LoVo (cell line): ENCODE data around the gene DRC7.

Experiments used
- DNase-seq: peaks from one replicate; pipeline ENCODE4 v3.0.0-alpha.2; 2016; ENCODE audit warnings: low spot score

DRC7 gene

GRCh38 chr16:57676553-57677085, 18.0 kb upstream of the DRC7 start:
- no peak for DNase-seq

GRCh38 chr16:57677622-57678369, 16.8 kb upstream of the DRC7 start:
- DNase-seq: no peak

- DNase-seq: no peak
These were observed 15.6 kb upstream of the DRC7 start for GRCh38 chr16:57679016-57679415.

- no peak for DNase-seq
These were observed 14.7 kb upstream of the DRC7 start for GRCh38 chr16:57679767-57680482.

DNA sequence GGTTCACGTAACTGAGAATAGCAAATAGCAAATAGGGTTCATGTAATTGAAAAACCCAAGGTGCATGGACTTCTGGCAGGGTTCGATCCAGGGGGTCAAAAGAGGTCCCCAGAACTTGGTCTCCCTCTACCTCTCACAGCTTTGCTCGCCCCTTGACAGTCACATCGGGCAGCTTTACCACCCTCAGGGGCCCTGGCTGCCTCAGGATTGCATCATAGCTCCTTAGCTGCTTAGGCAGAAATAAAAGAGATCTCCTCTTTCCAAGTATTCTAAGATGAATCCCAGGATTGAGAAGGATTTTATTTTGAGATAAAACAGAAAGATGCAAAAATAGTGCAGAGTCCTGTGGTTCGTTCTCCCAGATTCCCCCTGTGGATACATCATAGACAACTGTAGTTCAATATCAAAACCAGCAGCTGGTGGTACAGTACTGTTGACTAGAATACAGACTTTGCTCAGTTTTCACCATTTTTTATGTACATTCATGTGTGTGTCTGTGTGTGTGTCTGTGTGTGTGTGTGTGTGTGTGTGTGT, 13.7 kb upstream of the DRC7 start:
- no peak for DNase-seq

DNA sequence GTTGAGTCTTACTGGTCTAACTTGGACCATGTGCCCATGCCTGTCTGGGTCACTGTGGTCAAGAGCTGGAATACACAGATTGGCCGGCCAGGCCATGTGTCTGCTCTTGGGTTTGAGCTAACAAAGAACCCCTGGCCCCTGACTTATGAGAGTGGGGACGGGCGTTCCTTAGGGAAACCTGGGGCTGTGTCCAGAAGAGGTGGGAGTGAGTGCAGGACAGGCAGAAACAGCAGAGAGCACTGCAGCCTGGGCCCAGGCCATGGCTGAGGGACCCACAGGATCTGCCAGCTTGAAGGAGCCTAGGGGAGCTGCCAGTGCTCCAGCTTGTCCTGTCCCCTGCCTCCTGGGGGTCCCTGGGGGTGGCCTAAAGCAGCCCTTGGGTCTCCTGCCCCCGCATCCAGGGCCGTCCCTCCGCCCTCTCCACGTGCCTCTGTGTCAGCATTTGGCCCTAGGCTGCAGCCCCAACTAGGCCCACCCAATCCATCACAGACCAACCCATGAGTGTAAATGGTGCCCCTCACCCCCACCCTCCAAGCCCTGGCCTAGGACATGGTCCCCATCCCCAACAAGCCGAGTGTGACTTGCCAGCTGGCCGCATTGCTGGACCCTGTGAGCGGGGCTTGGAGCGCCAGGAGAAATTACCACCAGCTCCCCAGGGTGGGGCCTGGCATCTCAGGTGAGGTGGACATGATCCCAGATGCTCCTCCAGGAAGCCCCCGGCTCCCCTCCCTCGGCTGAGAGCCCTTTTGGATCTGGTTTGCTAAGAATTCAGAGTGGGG, 12.5 kb upstream of the DRC7 start:
- DNase-seq: no peak

- no peak for DNase-seq
These were observed 11.6 kb upstream of the DRC7 start for GRCh38 chr16:57682809-57683635.

- DNase-seq: no peak
These were observed 10.7 kb upstream of the DRC7 start for GRCh38 chr16:57683636-57684545.

DNA sequence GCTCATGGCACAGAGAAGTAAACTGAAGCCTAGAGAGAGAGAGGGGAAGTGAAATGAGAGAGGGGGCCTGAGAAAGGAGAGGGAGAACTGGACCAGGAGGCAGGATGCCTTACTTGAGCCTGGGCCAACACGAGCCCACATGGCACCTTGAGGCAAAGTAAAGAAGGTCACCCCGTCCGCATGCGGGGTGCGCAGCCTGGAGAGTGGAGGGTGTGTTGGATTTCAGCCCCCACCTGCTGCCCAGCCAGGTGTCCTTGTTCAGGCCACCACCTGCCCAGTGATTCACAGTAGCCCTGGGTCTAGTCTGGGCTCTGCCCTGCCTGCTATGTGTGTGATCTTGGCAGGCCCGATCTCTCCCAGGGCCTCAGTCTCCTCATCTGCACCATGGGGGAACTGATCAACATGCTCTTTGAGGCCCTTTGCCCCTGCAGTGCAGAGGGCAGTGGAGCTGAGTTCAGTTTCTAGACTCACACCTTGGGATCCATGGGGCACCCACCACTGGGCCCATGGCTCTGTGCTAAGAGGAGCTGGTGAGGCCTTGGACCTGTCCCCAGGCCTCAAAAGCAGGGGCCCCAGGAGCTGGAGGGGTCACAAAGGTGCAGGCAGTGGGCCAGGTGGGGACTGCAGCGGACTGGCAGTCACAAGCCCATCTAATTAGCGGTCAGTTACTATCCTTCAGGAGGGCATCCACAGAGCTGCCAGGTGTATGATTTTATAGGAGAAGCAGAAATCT, 9.8 kb upstream of the DRC7 start:
- DNase-seq: no peak

GRCh38 chr16:57685633-57686032, 9.0 kb upstream of the DRC7 start:
- DNase-seq: no peak

DNA sequence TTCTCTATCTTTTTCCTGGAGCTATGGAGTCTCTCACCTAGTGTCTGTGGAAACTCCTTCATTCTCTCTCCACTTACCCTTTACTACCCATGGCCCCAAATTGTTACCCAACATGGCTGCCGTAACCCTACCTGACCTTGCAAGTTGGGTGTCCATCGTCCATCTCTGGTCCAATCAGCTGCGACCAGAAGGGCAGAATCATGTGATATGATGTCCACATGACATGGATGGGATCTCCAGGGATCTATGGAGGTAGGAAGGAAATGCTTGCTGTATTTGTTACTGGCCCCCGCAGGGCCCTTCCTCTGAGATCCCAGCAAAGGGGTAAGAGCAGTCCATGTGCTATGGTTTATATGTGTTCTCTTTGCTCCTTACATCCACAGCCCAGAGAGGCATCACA, 8.0 kb upstream of the DRC7 start:
- no peak for DNase-seq

DNA sequence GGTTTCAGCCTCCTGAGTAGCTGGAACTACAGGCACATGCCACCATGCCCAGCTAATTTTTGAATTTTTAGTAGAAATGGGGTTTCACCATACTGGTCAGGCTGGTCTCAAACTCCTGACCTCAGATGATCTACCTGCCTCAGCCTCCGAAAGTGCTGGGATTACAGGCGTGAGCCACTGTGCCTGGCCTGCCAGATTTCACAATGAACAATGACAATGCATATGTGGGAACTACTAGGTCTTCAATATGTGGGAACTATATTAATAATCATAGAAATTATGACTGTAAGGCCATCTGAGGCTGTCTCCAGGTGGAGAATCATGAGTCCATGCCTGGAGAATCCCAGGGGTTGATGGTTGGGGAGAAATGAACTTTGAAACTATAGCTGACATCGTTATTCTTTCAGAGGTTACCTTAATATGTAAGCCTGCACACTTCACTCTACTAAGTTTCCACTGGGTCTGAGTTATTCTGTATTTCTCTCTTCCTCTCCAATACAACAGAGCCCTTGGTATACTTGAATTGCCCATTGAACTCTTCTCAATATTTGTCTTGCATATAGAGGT, 7.2 kb upstream of the DRC7 start:
- DNase-seq: no peak

DNA sequence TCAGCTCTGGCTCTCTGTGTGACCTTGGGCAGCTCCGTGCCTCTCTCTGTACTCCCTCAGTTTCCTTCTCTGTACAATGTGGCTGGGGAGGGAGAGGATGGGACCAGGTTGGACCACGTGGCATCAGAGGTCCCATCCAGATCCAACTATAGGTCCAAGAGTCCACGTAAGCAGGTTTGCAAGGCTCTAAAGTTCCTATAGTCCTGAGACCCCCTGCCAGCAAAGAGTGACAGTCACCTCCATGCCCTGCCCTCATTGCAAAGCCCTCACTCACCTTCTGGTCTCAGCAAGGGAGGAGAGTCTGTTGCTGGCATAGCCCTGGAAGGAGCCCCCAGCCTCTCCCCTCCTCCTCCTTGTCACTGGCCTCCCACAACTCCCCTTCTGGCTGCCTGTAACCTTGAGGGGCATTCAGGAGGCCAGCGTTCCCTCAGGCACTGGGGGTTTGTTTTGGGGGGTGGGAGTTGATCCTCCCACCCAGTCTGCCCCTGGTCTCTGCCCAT, 6.1 kb upstream of the DRC7 start:
- no peak for DNase-seq

DNA sequence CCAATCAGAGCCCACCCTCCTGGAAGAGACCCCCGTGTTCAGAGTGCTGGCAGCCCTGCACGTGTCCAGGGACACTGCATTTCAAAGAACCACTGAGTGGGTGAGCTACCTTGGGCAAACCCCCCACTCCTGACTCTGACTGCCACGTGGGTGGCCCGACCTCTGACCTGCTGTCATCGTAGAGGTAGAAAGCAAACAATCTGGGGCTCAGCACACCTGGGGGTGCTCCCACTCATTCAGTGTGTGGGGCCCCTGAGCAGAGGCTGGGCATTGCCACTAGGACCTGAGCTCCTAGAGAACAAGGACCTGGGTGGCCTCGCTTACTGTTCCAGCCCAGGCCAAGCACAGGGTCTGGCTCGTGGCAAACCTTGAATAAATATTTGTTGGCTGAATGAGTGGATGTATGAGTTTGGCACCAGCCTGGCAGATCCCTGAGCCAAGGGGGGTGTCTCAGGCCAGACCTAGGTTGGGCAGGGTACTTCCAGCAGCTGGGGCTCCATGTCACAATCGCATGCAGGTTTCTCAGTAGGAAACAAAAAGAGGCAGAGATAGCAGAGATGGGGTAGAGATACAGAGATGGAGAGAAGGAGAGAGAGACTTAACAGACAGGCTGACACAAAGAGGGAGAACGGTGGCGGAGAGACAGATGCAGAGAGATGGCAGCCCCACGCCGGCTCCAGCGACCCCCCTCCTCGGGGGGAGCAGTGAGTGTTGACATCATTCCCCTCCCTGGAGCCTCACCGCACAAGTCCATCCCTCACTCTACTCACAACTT, 5.4 kb upstream of the DRC7 start:
- no peak for DNase-seq

- no peak for DNase-seq
These were observed 4.6 kb upstream of the DRC7 start for GRCh38 chr16:57689762-57690558.

DNA sequence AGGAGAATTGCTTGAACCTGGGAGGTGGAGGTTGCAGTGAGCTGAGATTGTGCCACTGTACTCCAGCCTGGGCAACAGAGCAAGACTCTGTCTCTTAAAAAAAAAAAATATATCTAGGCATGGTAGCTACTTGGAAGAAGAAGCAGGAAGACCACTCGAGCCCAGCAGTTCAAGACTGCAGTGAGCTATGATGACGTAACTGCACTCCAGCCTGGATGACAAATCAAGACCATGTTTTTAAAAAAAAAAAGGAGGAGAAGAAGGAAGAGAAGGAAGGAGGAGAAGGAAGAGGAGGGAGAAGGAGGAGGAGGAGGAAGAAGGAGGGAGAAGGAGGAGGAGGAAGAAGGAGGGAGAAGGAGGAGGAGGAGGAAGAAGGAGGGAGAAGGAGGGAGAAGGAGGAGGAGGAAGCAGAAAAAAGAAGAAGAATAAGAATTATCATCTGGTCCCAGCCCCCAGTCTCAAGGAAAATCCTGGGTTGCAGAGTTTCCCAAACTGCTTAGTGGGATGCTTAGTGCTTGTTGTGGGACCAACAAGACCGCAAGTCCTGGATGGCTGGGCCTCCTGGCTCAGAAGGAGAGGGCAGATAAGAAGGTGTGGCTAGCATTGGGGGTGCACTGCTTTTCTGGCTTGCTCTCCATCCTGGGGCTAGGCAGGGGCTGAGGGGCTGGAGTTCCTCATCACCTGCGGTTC, 3.7 kb upstream of the DRC7 start:
- DNase-seq: no peak

- DNase-seq: no peak
These were observed 2.0 kb upstream of the DRC7 start for GRCh38 chr16:57692636-57693035.
